ENCODE measurements around the gene PALLD. TPM values are rescaled to one million over a fixed set of nuclear protein-coding genes. Genes with fewer than 3 reads are reported as not detected.

The PALLD gene
- polyA plus RNA-seq, 1 donor (not counting 4 experiments of a cell fraction or from before 2014, with no cell fraction given): 136 TPM

DNA sequence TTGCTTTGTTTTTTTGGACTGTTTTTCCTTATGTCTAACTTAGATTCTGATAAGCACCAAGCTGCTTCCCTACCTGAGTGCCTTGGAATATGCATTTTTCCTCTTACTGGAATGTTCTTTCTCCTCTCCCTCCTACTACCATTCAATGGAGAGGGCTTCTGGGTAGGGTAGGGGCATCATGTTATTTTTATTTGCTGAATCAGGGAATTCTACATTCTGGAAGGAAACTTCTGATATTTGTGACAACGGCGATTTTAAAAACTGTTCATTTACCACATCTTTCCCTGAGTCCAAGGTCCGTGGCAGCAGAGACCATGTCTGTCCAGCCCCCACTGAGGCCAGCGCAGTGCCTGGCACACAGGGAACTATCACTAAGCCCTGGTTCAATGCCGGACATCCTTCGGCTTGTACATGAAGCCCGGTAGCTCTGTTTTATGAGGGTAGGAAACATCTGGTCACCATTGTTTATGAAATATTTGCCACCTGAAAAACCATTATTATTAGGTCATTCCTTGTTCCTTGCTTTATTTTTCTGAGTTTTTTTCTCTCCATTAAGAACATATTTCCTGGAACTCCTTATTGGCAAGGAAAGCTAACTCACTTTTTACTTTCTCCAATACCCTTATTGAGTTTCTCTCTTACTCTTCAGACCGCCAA is 57.0 kb downstream of the PALLD start:
- H3K9me3 ChIP-seq (ENCODE audit: control insufficient read depth, low read depth, low read length): no peaks in the 10 kb centered on the region
- H4K20me1 ChIP-seq (ENCODE audit: control insufficient read depth, extremely low read depth, insufficient read depth, low read length): no peaks in the 10 kb centered on the region
- dilution Hi-C loops (cut with MboI; ENCODE audit: extremely low pct_ligation_motif_present, low sequenced_read_pairs): no loop called here
- FAIRE-seq (peak; percentile 13), DNase-seq (ENCODE audit: low read depth, low spot score) (no peak)
- H3K27ac ChIP-seq (ENCODE audit: control insufficient read depth, insufficient read depth, low read length): no peak overlapping the region
- no peaks in the 10 kb centered on the region for H3K27me3 ChIP-seq (ENCODE audit: control insufficient read depth, extremely low read depth, insufficient read depth, low read length)
- no peaks in the 10 kb centered on the region for H3K9me1 ChIP-seq (ENCODE audit: control insufficient read depth, extremely low read depth, insufficient read depth, low read length)
- H3K4me2 ChIP-seq (ENCODE audit: control insufficient read depth, extremely low read depth, insufficient read depth, low read depth, low read length): no peak overlapping the region
- H3K4me3 ChIP-seq (ENCODE audit: control insufficient read depth in 2 of 3, extremely low read depth in 1 of 3, insufficient read depth in 2 of 3, low read depth in 1 of 3, low read length in 3 of 3): no peak overlapping the region
- no peaks in the 10 kb centered on the region for H3K79me2 ChIP-seq (ENCODE audit: control insufficient read depth, insufficient read depth, low read length)
- H3K9ac ChIP-seq (ENCODE audit: control insufficient read depth, extremely low read depth, insufficient read depth, low read length): no peak overlapping the region
- H3K36me3 ChIP-seq (ENCODE audit: control insufficient read depth in 2 of 2, extremely low read depth in 1 of 2, insufficient read depth in 2 of 2, low read length in 2 of 2): no peaks in the 10 kb centered on the region
- peaks cover 29% of the 10 kb centered on the region for H3K4me1 ChIP-seq (ENCODE audit: control insufficient read depth, extremely low read depth, insufficient read depth, low read length)
- peak overlapping the region; percentile 12 for H2AFZ ChIP-seq (ENCODE audit: control insufficient read depth, low read length)
- TF ChIP-seq EZH2 (IDR thresholded peaks at IDR 0.05; ENCODE audit: low read length): no peak
- TF ChIP-seq, protein P1, sequence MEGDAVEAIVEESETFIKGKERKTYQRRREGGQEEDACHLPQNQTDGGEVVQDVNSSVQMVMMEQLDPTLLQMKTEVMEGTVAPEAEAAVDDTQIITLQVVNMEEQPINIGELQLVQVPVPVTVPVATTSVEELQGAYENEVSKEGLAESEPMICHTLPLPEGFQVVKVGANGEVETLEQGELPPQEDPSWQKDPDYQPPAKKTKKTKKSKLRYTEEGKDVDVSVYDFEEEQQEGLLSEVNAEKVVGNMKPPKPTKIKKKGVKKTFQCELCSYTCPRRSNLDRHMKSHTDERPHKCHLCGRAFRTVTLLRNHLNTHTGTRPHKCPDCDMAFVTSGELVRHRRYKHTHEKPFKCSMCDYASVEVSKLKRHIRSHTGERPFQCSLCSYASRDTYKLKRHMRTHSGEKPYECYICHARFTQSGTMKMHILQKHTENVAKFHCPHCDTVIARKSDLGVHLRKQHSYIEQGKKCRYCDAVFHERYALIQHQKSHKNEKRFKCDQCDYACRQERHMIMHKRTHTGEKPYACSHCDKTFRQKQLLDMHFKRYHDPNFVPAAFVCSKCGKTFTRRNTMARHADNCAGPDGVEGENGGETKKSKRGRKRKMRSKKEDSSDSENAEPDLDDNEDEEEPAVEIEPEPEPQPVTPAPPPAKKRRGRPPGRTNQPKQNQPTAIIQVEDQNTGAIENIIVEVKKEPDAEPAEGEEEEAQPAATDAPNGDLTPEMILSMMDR (optimal IDR thresholded peaks at IDR 0.05 in 1 of 3, IDR thresholded peaks at IDR 0.05 in 1 of 3, conservative IDR thresholded peaks at IDR 0.05 in 1 of 3; ENCODE audit: extremely low read depth in 1 of 3, insufficient read depth in 2 of 3, low read length in 3 of 3): no peak

- Histone ChIP-seq H3K79me2 (ENCODE audit: control insufficient read depth, insufficient read depth, low read length) (no peaks in the 10 kb centered on the region), H3K9ac (ENCODE audit: control insufficient read depth, extremely low read depth, insufficient read depth, low read length) (no peak overlapping the region), H3K4me1 (ENCODE audit: control insufficient read depth, extremely low read depth, insufficient read depth, low read length) (peaks cover 31% of the 10 kb centered on the region), H3K27ac (ENCODE audit: control insufficient read depth, insufficient read depth, low read length) (no peak overlapping the region), H3K36me3 (ENCODE audit: control insufficient read depth in 2 of 2, extremely low read depth in 1 of 2, insufficient read depth in 2 of 2, low read length in 2 of 2) (no peaks in the 10 kb centered on the region), H3K9me3 (ENCODE audit: control insufficient read depth, low read depth, low read length) (no peaks in the 10 kb centered on the region), H3K4me2 (ENCODE audit: control insufficient read depth, extremely low read depth, insufficient read depth, low read depth, low read length) (no peak overlapping the region), H3K27me3 (ENCODE audit: control insufficient read depth, extremely low read depth, insufficient read depth, low read length) (no peaks in the 10 kb centered on the region), H2AFZ (ENCODE audit: control insufficient read depth, low read length) (no peak overlapping the region), H4K20me1 (ENCODE audit: control insufficient read depth, extremely low read depth, insufficient read depth, low read length) (no peaks in the 10 kb centered on the region), H3K4me3 (ENCODE audit: control insufficient read depth in 2 of 3, extremely low read depth in 1 of 3, insufficient read depth in 2 of 3, low read depth in 1 of 3, low read length in 3 of 3) (no peak overlapping the region), H3K9me1 (ENCODE audit: control insufficient read depth, extremely low read depth, insufficient read depth, low read length) (no peaks in the 10 kb centered on the region)
- no peak for DNase-seq (ENCODE audit: low read depth, low spot score)
- dilution Hi-C loops (cut with MboI; ENCODE audit: extremely low pct_ligation_motif_present, low sequenced_read_pairs): no loop called here
- FAIRE-seq: peak; percentile 41
- TF ChIP-seq EZH2 (IDR thresholded peaks at IDR 0.05; ENCODE audit: low read length): no peak
- TF ChIP-seq, protein P1 (optimal IDR thresholded peaks at IDR 0.05 in 1 of 3, IDR thresholded peaks at IDR 0.05 in 1 of 3, conservative IDR thresholded peaks at IDR 0.05 in 1 of 3; ENCODE audit: extremely low read depth in 1 of 3, insufficient read depth in 2 of 3, low read length in 3 of 3): peak in 1 of 3 experiments; percentile 15
Observed at GRCh38 chr4:168555437-168555836, 58.6 kb downstream of the PALLD start.

Measured in keratinocyte (primary cell).